ENCODE data around the gene KCNE4. TPM values are rescaled to one million over a fixed set of nuclear protein-coding genes. Genes with fewer than 3 reads are reported as not detected.
A peak's percentile ranks its signal among the peaks of the same experiment; 100 is the strongest.

The KCNE4 gene
- polyA plus RNA-seq, 1 of the 3 experiments (the other 2 are of a cell fraction), result 0.20 TPM

- no peaks in the 10 kb centered on the region for H3K9me3 ChIP-seq
- POLR2A ChIA-PET, result no interaction called here
- no peak overlapping the region for H3K4me2 ChIP-seq
- H3K27ac ChIP-seq (ENCODE audit: low read depth in 2 of 2, low read length in 1 of 2), result no peak overlapping the region
- H3F3A ChIP-seq (replicated peaks; ENCODE audit: insufficient read depth), result peaks cover 2% of the 10 kb centered on the region
- peaks cover 16 to 33% of the 10 kb centered on the region in 2 experiments; a peak in 3 of 4 replicates for H3K4me1 ChIP-seq (ENCODE audit: control insufficient read depth in 1 of 2, insufficient read depth in 2 of 2, low read depth in 1 of 2, low read length in 1 of 2)
- CTCF ChIA-PET, result interaction anchor here (0.6 to 5.4 kb wide), 8 partner anchors 9 to 509 kb away, joined by 3 to 37 read pairs (median 4); no protein-coding TSS in a partner anchor
- no peaks in the 10 kb centered on the region for H3K36me3 ChIP-seq (replicated peaks in 1 of 2; ENCODE audit: control insufficient read depth in 1 of 2, insufficient read depth in 2 of 2, low read length in 1 of 2)
- DNase-seq, result no peak
- no peaks in the 10 kb centered on the region for H3K27me3 ChIP-seq (ENCODE audit: insufficient read depth)
- H3K4me3 ChIP-seq (ENCODE audit: low read depth in 2 of 2, low read length in 1 of 2), result no peak overlapping the region
- H3K9me2 ChIP-seq, result no peaks in the 10 kb centered on the region
- WGBS (ENCODE audit: low lambda C conversion rate), result 95% methylated on average over 3 of the region's 3 CpGs
- TF ChIP-seq GABPA (IDR thresholded peaks at IDR 0.05; ENCODE audit: low read depth) (no peak), SMC3 (IDR thresholded peaks at IDR 0.05; ENCODE audit: low read depth, low read length) (no peak), ELF1 (IDR thresholded peaks at IDR 0.05) (no peak), JUND (IDR thresholded peaks at IDR 0.05) (no peak), EP300 (IDR thresholded peaks at IDR 0.05; ENCODE audit: borderline replicate concordance in 1 of 2, low read depth in 1 of 2, low read length in 1 of 2) (no peak), EZH2phosphoT487 (IDR thresholded peaks at IDR 0.05; ENCODE audit: borderline replicate concordance, low read depth) (no peak), REST (IDR thresholded peaks at IDR 0.05; ENCODE audit: low read depth, low read length) (no peak), RCOR1 (IDR thresholded peaks at IDR 0.05; ENCODE audit: low read length) (no peak), TEAD4 (IDR thresholded peaks at IDR 0.05; ENCODE audit: borderline replicate concordance, insufficient read depth) (no peak), GATA2 (CRISPR knock-in tag; IDR thresholded peaks at IDR 0.05) (no peak), NRF1 (IDR thresholded peaks at IDR 0.05; ENCODE audit: low read depth, low read length) (no peak), RFX5 (IDR thresholded peaks at IDR 0.05; ENCODE audit: low read length) (no peak), SIN3A (IDR thresholded peaks at IDR 0.05; ENCODE audit: borderline replicate concordance, low read depth, low read length) (no peak), MEF2A (IDR thresholded peaks at IDR 0.05; ENCODE audit: borderline replicate concordance, low read depth) (no peak), NFIC (IDR thresholded peaks at IDR 0.05; ENCODE audit: borderline replicate concordance) (no peak), TCF12 (IDR thresholded peaks at IDR 0.05) (no peak), FOXM1 (IDR thresholded peaks at IDR 0.05; ENCODE audit: low read depth) (no peak)
- TF ChIP-seq, protein P1, sequence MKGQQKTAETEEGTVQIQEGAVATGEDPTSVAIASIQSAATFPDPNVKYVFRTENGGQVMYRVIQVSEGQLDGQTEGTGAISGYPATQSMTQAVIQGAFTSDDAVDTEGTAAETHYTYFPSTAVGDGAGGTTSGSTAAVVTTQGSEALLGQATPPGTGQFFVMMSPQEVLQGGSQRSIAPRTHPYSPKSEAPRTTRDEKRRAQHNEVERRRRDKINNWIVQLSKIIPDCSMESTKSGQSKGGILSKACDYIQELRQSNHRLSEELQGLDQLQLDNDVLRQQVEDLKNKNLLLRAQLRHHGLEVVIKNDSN (IDR thresholded peaks at IDR 0.05; ENCODE audit: borderline replicate concordance, low read depth), result no peak
- TF ChIP-seq, protein P2, sequence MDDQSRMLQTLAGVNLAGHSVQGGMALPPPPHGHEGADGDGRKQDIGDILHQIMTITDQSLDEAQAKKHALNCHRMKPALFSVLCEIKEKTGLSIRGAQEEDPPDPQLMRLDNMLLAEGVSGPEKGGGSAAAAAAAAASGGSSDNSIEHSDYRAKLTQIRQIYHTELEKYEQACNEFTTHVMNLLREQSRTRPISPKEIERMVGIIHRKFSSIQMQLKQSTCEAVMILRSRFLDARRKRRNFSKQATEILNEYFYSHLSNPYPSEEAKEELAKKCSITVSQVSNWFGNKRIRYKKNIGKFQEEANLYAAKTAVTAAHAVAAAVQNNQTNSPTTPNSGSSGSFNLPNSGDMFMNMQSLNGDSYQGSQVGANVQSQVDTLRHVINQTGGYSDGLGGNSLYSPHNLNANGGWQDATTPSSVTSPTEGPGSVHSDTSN (IDR thresholded peaks at IDR 0.05), result no peak
- TF ChIP-seq, protein P3, sequence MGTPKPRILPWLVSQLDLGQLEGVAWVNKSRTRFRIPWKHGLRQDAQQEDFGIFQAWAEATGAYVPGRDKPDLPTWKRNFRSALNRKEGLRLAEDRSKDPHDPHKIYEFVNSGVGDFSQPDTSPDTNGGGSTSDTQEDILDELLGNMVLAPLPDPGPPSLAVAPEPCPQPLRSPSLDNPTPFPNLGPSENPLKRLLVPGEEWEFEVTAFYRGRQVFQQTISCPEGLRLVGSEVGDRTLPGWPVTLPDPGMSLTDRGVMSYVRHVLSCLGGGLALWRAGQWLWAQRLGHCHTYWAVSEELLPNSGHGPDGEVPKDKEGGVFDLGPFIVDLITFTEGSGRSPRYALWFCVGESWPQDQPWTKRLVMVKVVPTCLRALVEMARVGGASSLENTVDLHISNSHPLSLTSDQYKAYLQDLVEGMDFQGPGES (IDR thresholded peaks at IDR 0.05; ENCODE audit: low read depth, low read length), result no peak
- H3K79me2 ChIP-seq (ENCODE audit: insufficient read depth), result no peaks in the 10 kb centered on the region
- no peaks in the 10 kb centered on the region for H4K20me1 ChIP-seq (ENCODE audit: insufficient read depth)
- H2AFZ ChIP-seq (ENCODE audit: low read depth), result peak overlapping the region; percentile 17
- H3K9ac ChIP-seq, result no peak overlapping the region
These were observed 50.5 kb downstream of the KCNE4 start for GRCh38 chr2:223102450-223102849.

Measured in SK-N-SH (cell line).